Stimulated activated CD8-positive, alpha-beta memory T cell treated with anti-CD3 and anti-CD28 coated beads, Interleukin-7, amount 100 ng/mL, for 1 hour (primary cell): ENCODE measurements around the gene CACNA1C.

Experiments used
- DNase-seq, 2 donors: peaks; one replicate each; pipeline ENCODE4 v3.0.0-alpha.2; 2020; ENCODE audit warnings: low read depth in 2 of 2

Gene CACNA1C

DNA sequence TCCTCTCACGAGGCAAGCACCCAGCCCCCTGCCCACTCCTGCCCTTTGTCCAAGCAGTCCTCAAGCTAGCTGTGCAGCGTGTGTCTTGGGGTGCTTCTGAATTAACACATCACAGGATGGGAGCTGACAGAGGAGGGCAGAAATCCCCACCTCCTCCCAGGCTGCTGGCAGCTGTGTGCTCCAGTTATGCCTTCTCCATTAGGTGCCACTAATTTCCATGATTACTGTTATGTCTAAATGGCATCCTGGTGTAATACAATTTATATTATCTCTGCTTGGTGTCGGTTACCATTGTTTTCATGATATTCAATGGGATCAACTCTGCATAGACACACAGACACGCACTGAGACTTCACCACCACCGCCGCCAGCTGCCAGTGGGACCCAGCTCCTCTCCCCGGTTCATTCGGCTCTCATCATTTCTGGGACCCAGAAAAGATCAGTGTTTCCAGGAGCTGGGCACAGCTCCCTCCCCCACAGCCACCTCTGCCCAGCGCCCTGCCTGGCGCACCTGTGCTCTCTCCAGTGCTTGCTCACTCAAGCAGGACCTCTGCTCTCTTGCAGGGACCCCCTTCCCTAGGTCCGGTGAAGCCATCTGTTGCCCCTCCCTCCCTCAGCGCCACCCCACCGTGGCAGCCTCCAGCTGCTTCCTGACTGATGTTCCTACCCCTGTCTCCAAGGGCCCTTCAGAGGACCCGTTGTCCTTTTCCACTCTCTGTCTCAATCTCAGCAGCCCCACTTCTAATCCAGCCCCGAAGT lies 574.5 kb downstream of the CACNA1C start:
- DNase-seq, result no peak

DNA sequence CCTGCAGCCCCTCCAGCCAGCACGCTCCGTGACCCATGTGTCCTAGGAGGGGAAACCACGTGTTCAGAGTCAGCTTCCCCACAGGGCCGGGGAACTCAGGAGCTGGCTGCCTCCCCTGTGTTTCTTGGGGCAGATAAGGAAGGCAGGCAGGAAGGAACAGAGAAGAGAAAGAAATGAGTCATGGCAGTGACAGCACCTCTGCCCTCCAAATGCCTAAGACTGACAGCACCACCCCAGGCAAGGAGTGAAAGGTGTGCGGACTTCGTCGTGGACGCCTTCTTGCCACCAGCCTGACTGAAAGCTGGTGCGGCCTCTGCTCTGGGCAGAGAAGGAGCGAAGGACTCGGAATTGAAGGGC lies 575.0 kb downstream of the CACNA1C start:
- DNase-seq, result no peak

DNA sequence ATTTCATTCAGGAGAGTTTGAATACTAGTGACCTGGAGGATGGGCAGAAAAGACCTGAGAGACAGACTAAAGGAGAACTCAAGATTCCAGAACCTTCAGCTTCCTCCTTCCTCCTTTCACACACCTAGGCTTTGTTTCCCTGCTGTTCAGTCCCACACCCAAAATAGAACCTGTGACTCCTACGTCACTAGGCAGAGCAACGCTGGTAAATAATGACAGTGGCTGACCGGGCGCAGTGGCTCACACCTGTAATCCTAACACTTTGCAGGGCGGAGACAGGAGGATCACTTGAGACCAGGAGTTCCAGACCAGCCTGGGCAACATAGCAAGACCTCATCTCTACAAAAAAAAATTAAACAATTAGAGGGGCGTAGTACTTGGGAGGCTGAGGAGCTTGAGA lies 575.6 kb downstream of the CACNA1C start:
- DNase-seq, result no peak

DNA sequence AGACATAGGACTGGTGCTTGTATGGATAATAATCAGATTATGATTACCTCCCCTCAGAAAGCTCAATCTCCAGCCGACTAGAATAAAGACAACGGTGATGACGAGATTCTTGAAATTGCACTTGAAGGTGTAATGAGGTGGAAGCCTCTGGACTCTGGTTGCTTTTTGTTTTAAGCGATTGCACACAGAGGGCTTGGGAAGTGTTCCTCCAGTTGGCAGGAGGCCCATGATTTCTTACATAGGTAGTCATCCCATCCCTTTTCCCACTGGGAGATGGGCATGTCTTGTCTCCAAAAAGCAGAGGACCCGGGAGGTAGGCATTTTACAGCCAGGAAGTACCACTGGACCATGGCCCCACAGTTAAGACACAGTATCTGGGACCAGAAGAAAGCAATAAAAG lies 576.3 kb downstream of the CACNA1C start:
- no peak for DNase-seq

- DNase-seq, result no peak
Observed at GRCh38 chr12:2631653-2632350, 579.0 kb downstream of the CACNA1C start.

DNA sequence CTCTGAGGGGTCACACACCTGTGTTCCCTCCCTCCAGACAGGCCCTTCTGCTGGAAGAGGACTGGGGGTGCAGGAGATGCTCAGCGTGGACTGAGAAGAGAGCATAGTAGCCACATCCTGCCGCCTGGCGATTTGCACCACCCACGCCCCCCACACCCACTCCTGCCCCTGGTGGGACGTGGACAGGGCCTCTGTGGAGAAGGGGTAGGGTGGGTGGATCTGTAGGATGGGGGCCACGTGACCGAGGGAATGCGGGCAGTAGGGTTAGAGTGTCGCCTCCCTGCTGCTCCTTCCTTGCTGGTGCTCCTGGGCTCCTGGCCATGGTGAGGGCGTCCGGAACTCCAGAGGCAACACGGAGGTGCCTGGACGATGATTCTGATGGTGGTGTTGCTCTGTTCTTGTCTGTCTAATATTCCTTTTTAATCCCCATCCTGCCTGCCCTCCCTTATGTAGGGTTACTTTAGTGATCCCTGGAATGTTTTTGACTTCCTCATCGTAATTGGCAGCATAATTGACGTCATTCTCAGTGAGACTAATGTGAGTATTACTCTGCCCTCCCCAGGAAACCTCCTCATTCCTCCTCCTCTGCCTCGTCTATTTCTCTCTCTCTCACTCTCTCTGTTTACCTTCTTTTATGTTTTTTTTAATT lies 580.5 kb downstream of the CACNA1C start:
- DNase-seq, result no peak

GRCh38 chr12:2633825-2634200 lies 581.0 kb downstream of the CACNA1C start:
- DNase-seq, result no peak

DNA sequence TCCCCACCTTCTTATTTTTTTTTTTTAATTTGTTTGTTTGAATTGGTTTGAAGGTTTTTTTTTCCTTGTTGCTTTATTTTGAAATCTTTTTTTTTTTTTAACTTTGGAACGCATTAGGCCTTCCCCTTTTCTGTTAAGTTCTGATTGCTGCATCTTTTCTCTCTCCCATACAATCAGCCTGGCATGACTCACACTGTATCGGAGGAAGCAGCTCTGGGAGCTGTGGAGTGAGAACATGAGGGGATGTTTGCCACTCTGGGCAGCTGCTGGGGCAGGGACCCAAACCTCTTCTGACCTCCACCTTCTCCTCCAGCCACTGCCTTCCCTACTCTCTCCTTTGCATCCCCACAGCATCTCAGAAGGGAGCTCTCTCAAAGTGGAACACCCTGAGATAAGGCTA lies 581.7 kb downstream of the CACNA1C start:
- DNase-seq, result no peak

DNA sequence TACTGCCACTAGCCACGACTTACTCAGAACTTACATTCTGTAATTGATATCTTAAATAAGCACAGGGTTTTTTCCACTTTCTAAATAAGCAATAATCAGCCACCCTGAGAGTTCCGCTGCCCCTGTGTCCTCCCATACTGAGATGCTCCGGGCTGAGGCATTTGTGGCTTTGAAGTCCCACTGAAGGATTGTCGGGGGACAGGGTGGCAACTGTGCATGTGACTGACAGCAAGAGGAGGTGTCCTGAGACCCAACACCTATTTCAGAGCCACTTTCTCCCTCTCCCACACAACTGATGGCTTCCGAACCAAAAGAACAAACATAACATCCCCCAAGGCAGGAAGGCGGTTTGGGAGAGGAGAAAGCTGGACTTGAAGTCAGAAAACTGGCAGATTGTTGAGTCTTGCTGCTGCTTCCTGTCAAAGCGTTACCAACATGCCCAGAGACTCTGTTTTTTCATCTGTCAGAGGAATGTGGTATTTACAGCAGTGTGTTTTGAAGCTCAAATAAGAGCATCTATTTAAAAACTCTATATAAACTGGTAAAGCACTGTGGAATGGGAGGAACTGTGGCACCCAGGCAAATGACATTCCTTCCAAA lies 584.1 kb downstream of the CACNA1C start:
- no peak for DNase-seq

GRCh38 chr12:2637371-2637770 lies 584.6 kb downstream of the CACNA1C start:
- DNase-seq, result no peak

DNA sequence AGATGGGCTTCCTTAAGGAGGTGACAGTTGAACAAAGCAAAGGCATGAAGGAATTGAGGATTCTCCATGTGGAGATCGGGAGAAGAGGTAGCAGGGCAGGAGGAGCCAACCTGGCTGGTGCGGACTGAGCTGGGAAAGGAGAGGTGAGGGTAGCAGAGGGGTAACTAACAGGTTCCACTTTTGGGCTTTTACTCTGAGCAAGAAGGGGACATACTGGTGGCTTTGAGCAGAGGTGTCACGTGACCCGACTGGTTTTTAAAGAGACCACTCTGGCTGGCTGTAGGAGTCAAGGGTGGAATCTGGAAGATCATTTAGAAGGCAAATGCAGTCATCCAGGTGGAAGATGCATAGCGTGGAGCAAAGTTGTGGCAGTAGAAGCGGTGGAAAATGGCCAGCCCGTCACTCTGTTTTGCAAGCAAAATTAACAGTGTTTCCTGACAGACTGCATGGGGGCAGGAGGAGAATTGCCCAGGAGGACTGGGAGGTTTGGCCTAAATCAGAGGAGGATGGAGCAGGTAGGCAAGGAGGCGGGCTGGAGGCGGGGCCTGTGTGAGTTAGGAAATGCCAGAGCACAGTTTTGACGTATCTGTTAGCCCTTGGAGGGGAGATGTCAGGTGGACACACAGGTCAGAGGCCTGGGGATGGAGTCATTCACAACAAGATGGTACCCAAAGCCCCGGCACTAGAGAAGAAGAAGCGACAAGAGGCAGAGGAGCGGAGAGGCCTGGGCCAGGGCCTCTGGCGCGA lies 585.7 kb downstream of the CACNA1C start:
- no peak for DNase-seq

GRCh38 chr12:2639020-2639298 lies 586.2 kb downstream of the CACNA1C start:
- no peak for DNase-seq

GRCh38 chr12:2640281-2640680 lies 587.5 kb downstream of the CACNA1C start:
- no peak for DNase-seq

DNA sequence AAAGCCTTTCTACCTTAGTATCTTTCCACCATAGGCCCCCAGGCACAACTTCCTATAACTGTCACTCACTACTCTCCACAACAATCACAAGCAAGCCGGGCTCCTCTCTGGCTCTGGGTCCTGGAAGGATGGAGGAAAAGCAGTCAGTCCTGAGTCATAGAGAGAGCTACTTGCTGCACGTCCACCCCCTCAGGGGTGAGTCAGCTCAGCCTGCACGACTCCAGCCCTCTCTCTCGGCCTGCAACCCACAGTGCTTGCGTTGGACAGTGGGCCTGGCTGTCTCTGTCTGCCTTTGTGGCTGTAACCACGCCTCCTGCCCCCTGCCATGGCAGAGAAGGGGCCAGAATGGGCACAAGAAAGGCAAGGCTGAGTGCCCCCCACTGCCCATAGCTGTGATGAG lies 587.9 kb downstream of the CACNA1C start:
- no peak for DNase-seq

GRCh38 chr12:2641207-2641606 lies 588.4 kb downstream of the CACNA1C start:
- no peak for DNase-seq

DNA sequence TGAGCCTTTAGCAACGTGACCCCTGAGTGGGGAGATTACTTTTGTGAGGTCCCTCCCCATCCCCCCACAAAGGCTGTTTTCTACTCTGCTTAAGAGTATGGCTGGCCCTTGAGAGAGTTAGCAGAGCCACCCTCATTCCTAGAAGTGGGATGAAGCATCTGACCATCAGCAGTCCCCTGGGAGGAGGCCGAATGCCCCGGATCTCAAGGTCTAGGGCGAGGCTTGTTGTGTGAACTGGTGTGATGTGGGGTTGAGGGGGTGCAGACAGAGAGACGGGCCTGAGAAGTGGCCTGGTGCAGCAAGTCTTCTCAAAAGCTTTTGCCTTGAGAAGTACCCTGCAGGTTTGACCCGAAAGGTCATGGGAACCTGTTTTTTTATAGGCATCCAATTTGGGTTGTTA lies 589.0 kb downstream of the CACNA1C start:
- no peak for DNase-seq

DNA sequence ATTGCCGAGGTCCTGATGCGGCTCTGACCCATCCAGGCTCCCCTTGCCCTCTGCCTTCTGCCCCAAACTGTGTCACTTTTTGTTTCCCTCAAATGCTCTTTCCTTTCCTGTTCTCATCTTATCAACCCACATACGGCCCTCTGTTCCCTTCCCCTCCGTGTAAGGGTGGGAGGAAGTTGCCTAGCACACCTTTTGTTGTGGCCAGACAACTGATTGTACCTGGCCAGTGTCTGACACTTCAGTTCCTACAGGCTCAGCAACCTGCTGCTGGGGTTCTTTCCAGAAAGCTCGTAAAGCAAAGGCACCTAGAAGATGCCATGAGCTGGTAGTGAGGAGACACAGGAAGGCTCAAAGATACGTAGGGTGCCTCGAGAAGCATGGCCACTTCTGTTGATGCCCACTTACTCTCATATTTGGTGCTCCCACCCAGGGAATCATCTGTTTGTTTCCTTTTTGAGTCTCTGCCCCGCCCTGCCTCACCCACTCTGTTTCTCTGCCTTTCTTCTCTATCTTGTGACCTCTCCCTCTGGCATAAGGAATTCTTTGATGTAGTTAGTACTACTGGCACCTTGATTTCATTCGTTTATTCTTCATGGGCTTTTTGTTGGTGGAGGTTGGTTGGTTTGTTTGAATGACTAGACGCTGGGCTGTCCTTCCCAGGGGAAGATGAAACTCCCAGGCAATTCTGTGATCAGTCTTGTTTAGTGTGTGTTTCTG lies 589.5 kb downstream of the CACNA1C start:
- DNase-seq, result no peak

DNA sequence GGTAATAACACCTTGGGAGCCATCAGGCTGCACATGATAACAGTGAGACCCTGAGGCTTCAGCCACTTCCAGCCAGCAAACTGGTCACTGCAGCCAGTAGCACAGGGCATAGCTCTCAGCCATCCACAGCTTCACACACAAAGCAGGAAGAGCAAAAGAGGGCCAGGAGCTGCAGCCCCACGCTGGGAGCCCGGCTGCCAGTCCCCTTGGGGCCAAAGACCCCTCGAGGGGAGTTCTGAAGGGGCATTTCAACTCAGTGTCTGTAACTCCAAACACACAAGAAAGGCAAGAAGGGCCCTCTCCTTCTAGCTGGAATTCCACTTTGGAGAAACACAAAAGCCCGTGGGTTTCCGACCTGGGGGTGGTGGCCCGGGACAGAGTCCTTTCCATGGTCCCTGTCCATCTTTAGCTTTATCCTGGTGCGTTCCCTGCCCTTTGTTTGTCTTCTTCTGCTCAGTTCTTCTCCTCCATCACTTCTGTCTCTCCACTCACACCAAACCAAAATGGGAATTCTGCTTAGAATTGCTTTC lies 590.2 kb downstream of the CACNA1C start:
- no peak for DNase-seq

- no peak for DNase-seq
Observed at GRCh38 chr12:2643576-2644135, 590.9 kb downstream of the CACNA1C start.

DNA sequence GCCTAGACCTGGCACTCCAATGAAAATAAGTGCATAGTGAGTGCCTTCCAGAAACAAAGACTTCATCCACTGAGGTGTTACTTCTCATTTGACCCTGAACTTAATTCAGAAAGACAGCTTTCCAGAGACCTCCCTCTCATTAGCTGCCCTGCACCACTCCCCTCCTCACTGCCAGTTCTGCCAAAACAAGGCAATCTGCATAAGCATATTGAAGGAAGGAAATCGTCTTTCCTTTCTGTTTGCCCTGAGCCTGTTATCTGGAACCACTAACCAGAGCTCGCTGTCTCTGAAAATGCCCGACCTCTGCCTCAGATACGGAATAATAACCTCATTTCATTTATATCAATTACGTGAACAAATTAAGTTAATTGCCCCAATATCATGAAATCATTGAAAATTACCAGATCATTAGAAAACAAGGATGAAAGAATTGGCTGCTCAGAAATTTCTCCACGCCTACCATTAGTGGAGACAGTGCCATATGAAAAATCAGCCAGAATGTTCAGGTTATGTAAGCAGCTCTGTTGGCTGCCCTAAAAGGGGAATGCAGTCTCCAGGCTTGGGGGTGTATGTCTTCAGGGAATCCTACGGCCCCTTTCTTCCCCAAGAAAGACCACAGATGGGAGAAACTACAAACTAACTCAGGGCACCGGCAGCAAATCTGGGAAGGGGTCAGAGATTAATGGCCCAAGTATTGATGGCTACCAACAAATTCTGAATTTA lies 592.1 kb downstream of the CACNA1C start:
- no peak for DNase-seq
